Hematopoietic multipotent progenitor cell (in vitro differentiated cells): ENCODE results near the gene AHR. TPM values are rescaled to one million over a fixed set of nuclear protein-coding genes. Genes with fewer than 3 reads are reported as not detected.
A peak's percentile ranks its signal among the peaks of the same experiment; 100 is the strongest.

Experiments
- DNase-seq, 3 donors: peaks; one replicate each; pipeline ENCODE4 v3.0.0-alpha.2; 2011 to 2015; ENCODE audit warnings: low read depth in 2 of 3, low spot score in 2 of 3
- total RNA-seq: library from RNA; depleted of rRNA; stranded (reverse); fragments of >200 nt; gene quantifications from one replicate; pipeline ENCODE4 v1.2.3, GENCODE V29; 2012

The AHR gene
- 76.7 TPM for total RNA-seq

- DNase-seq: peak; percentile 85 to 95 (median 91)
Observed at GRCh38 chr7:17298102-17298839, at the start of gene AHR. AHR (plus strand) TSS chr7:17298652; CDS start chr7:17299265, 613 bp downstream.

- no peak for DNase-seq
Observed at GRCh38 chr7:17253885-17254284, 44.6 kb upstream of the AHR start.

GRCh38 chr7:17255926-17256325, 42.5 kb upstream of the AHR start:
- DNase-seq: peak in 1 of 3 donors; percentile 39

- no peak for DNase-seq
Observed at GRCh38 chr7:17256375-17256774, 42.1 kb upstream of the AHR start.

- peak in 1 of 3 donors; percentile 21 for DNase-seq
Observed at GRCh38 chr7:17266565-17266964, 31.9 kb upstream of the AHR start.

- DNase-seq: peak in 1 of 3 donors; percentile 52
Observed at GRCh38 chr7:17269341-17270221, 28.9 kb upstream of the AHR start.

- DNase-seq: peak in 2 of 3 donors; percentile 74 to 89
Observed at GRCh38 chr7:17274551-17275245, 23.8 kb upstream of the AHR start.

- DNase-seq: no peak
Observed at GRCh38 chr7:17275749-17276671, 22.4 kb upstream of the AHR start.

- no peak for DNase-seq
Observed at GRCh38 chr7:17279061-17279460, 19.4 kb upstream of the AHR start.

- peak in 1 of 3 donors; percentile 36 for DNase-seq
Observed at GRCh38 chr7:17289074-17289645, 9.3 kb upstream of the AHR start.

- no peak for DNase-seq
Observed at GRCh38 chr7:17292843-17293242, 5.6 kb upstream of the AHR start.

GRCh38 chr7:17293481-17293880, 5.0 kb upstream of the AHR start:
- peak in 2 of 3 donors; percentile 49 to 89 for DNase-seq

- DNase-seq: peak in 1 of 3 donors; percentile 42
Observed at GRCh38 chr7:17297243-17297642, 1.2 kb upstream of the AHR start.

- peak in 1 of 3 donors; percentile 27 for DNase-seq
Observed at GRCh38 chr7:17298840-17299482, 509 bp downstream of the AHR start.

- DNase-seq: peak in 1 of 3 donors; percentile 36
Observed at GRCh38 chr7:17299483-17299991, 1.1 kb downstream of the AHR start.

- DNase-seq: no peak
Observed at GRCh38 chr7:17300012-17300411, 1.6 kb downstream of the AHR start.

GRCh38 chr7:17300437-17300836, 2.0 kb downstream of the AHR start:
- no peak for DNase-seq

GRCh38 chr7:17301471-17302456, 3.3 kb downstream of the AHR start:
- peak in 1 of 3 donors; percentile 67 for DNase-seq
